GM12878 (cell line): Measurements from ENCODE around the gene CLNS1A. TPM values are rescaled to one million over a fixed set of nuclear protein-coding genes. Genes with fewer than 3 reads are reported as not detected.

Experiments
- ATAC-seq: fragments of 200-7000 bp; cut with Tn5 transposase; 3 replicates; pipeline ENCODE4 v1.9.1; 2020; ENCODE audit warnings: mild to moderate bottlenecking, moderate library complexity
- BruUV-seq: library from RNA; stranded (reverse); fragments of 400-500 nt; replicated peaks from 2 replicates; lab custom pipeline; 2021; lab: Mats Ljungman, UMichigan
- CTCF ChIA-PET: fragments of 300-600 bp; sonication (Branson Sonifier 250); formaldehyde crosslinking; extraction: SDS; loops from one replicate; lab custom pipeline; 2021; ENCODE audit warnings: inconsistent platforms; lab: Yijun Ruan, JAX
- POLR2A ChIA-PET: fragments of 350-600 bp; formaldehyde crosslinking; extraction: SDS; loops from one replicate; lab custom pipeline; 2021; ENCODE audit warnings: inconsistent platforms; lab: Charles Lee
- RAD21 ChIA-PET: fragments of 300-600 bp; sonication (Branson Sonifier 250); formaldehyde crosslinking; loops from one replicate; lab custom pipeline; 2023; ENCODE audit warnings: antibody characterized with exemption; ENCODE audit not compliant: unreplicated experiment; lab: Charles Lee
- SMC1A ChIA-PET: fragments of 300-600 bp; sonication (Branson Sonifier 250); formaldehyde crosslinking; loops from one replicate; lab custom pipeline; 2023; ENCODE audit not compliant: unreplicated experiment, uncharacterized antibody; lab: Charles Lee
- DNase-seq: peaks from one replicate; pipeline ENCODE4 v3.0.0-alpha.2; 2011; ENCODE audit warnings: low read depth, low spot score
- FAIRE-seq: peaks from 3 replicates; lab custom pipeline; 2011; peaks lifted over from hg19 to GRCh38; lab: Jason Lieb, UNC
- H2AFZ ChIP-seq: 2 replicates; pipeline ENCODE4 v1.6.0; 2011; ENCODE audit warnings: low read depth, low read length, control low read depth; ENCODE audit not compliant: control insufficient read depth
- H3K27ac ChIP-seq: 2 replicates; pipeline ENCODE4 v1.5.1; 2011; ENCODE audit warnings: control low read depth; ENCODE audit not compliant: control insufficient read depth, insufficient read depth
- H3K27me3 ChIP-seq, 2 experiments: replicated peaks in 1 of 2; 2 replicates each; pipeline versions ENCODE4 v1.6.0 to v1.6.1; 2011; ENCODE audit warnings: low read length in 1 of 2; ENCODE audit not compliant: control insufficient read depth in 2 of 2, insufficient read depth in 2 of 2
- H3K36me3 ChIP-seq, 2 experiments: 2 replicates each; pipeline ENCODE4 v1.5.1; 2011; ENCODE audit warnings: low read length in 1 of 2; ENCODE audit not compliant: control insufficient read depth in 2 of 2, insufficient read depth in 2 of 2
- H3K4me1 ChIP-seq: 2 replicates; pipeline ENCODE4 v1.6.1; 2011; ENCODE audit warnings: mild to moderate bottlenecking, low read length, moderate library complexity, mixed read lengths; ENCODE audit not compliant: control insufficient read depth, insufficient read depth
- H3K4me2 ChIP-seq: 2 replicates; pipeline ENCODE4 v1.6.0; 2011; ENCODE audit warnings: control low read depth; ENCODE audit not compliant: control insufficient read depth, insufficient read depth
- H3K4me3 ChIP-seq: fragments of 200-600 bp; sonication (generic); 2 replicates; pipeline ENCODE4 v1.5.1; 2016
- H3K79me2 ChIP-seq: 2 replicates; pipeline ENCODE4 v1.6.0; 2011; ENCODE audit warnings: low read length; ENCODE audit not compliant: control insufficient read depth, insufficient read depth
- H3K9ac ChIP-seq: 2 replicates; pipeline ENCODE4 v1.8.0; 2011; ENCODE audit warnings: low read length, control low read depth, mixed read lengths; ENCODE audit not compliant: control insufficient read depth, insufficient read depth
- H3K9me3 ChIP-seq: replicated peaks from 3 replicates; pipeline ENCODE4 v1.5.1; 2011; ENCODE audit warnings: mild to moderate bottlenecking, low read length; ENCODE audit not compliant: control insufficient read depth, insufficient read depth
- H4K20me1 ChIP-seq: 2 replicates; pipeline ENCODE4 v1.6.0; 2011; ENCODE audit not compliant: control insufficient read depth, insufficient read depth
- CHD2 ChIP-seq: IDR thresholded peaks from 2 replicates; pipeline ENCODE4 v1.6.1; 2011; ENCODE audit warnings: low read depth, low read length, improper control_type of control experiment, borderline replicate concordance
- KLF5 ChIP-seq: fragments of 450-650 bp; IDR thresholded peaks from 2 replicates; pipeline ENCODE4 v1.6.1; 2014; ENCODE audit warnings: mild to moderate bottlenecking; ENCODE audit not compliant: partially characterized antibody
- LARP7 ChIP-seq: fragments of 450-650 bp; IDR thresholded peaks from 2 replicates; pipeline ENCODE4 v1.6.1; 2017; ENCODE audit warnings: mild to moderate bottlenecking
- MTA2 ChIP-seq: fragments of 450-650 bp; IDR thresholded peaks from 2 replicates; pipeline ENCODE4 v1.6.1; 2016; ENCODE audit warnings: low read depth, mild to moderate bottlenecking, moderate library complexity
- NFIC ChIP-seq: IDR thresholded peaks from 2 replicates; pipeline ENCODE4 v1.6.1; 2012; ENCODE audit warnings: low read depth, mild to moderate bottlenecking, inconsistent platforms, low read length, moderate library complexity
- SREBF1 ChIP-seq: IDR thresholded peaks from 2 replicates; pipeline ENCODE4 v1.6.1; 2012; ENCODE audit warnings: mild to moderate bottlenecking, low read length
- WGBS: methylation state at CpG from one replicate; pipeline ENCODE4 v1.1.6; 2016; ENCODE audit warnings: low lambda C conversion rate; ENCODE audit not compliant: insufficient replicate concordance, insufficient coverage; ENCODE audit errors: missing lambda C conversion rate; 5-methylcytosine and 5-hydroxymethylcytosine counted together
- in situ Hi-C: fragments of 300-500 bp; cut with MboI; formaldehyde crosslinking; loops from 9 replicates; pipeline ENCODE4 v1.14.3; 2018; ENCODE audit warnings: mixed read lengths
- intact Hi-C: fragments of 100-400 bp; cut with micrococcal nuclease; formaldehyde crosslinking; loops from one replicate; pipeline ENCODE4 v1.14.2; 2022; ENCODE audit not compliant: unreplicated experiment
- polyA plus RNA-seq, 11 experiments: library from polyadenylated mRNA; depleted of rRNA in 4 of 11; unstranded in 6 of 11; stranded (reverse) in 5 of 11; fragments of >200 nt; fragmentation: Nextera tagmentation in 4 of 11; fragmentation: Illumina TruSeq in 1 of 11; extraction: Ambion mirVana in 4 of 11; extraction: Trizol in 1 of 11; gene quantifications; 1 replicate in 1 of 11; 2 replicates in 10 of 11; pipeline versions ENCODE4 v1.2.1 to v1.2.3, GENCODE V29; 2011 to 2016; ENCODE audit warnings: inconsistent platforms in 2 of 11, missing spikeins in 2 of 11, low read depth in 1 of 11
- total RNA-seq, 4 experiments: library from RNA; depleted of rRNA in 3 of 4; stranded (reverse); fragments of >200 nt in 3 of 4; fragmentation: Illumina TruSeq in 1 of 4; extraction: Trizol in 1 of 4; gene quantifications; 2 replicates each; pipeline versions ENCODE4 v1.2.1 to v1.2.3, GENCODE V29; 2013 to 2021
- TF ChIP-seq, protein P1 (sequence below): IDR thresholded peaks from 2 replicates; pipeline ENCODE4 v1.6.1; 2012; ENCODE audit warnings: low read depth, low read length, improper control_type of control experiment

Gene CLNS1A
- total and polyA plus RNA-seq, 10 of the 15 experiments (the other 5 are each of a cell fraction or from before 2014, with no cell fraction given), result 74.1 to 247 (median 167) TPM

DNA sequence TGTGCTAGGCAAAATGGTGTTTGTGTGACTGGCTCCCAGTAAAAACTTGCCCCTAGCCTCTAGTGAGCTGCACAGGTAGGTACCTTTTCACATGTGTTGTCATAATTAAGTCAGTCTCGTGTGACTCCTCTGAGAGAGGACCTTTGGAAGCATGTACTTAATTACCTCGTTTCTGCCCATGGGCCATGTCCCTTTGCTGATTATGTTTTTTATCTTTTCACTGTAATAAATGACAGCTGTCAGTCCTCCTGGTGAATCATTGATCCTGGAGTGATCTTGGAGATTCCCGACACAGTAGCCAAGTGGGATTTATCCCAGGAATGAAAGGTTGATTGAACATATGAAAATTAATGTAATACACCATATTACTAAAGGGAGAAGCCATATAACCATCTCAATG, 12.5 kb upstream of the CLNS1A start:
- Histone ChIP-seq H3K9me3 (no peaks in the 10 kb centered on the region), H3K4me2 (no peak overlapping the region), H3K27ac (no peak overlapping the region), H3K4me3 (no peak overlapping the region), H4K20me1 (no peaks in the 10 kb centered on the region), H3K27me3 (no peaks in the 10 kb centered on the region), H3K4me1 (no peaks in the 10 kb centered on the region), H3K36me3 (no peaks in the 10 kb centered on the region), H3K79me2 (no peaks in the 10 kb centered on the region), H2AFZ (no peak overlapping the region), H3K9ac (no peak overlapping the region)
- ChIA-PET SMC1A (no interaction called here), CTCF (interaction anchor here (1.0 kb wide), 1 partner anchor 14 kb away, joined by 3 read pairs; no protein-coding TSS in a partner anchor), RAD21 (no interaction called here), POLR2A (no interaction called here)
- intact Hi-C loops (no loop called here), in situ Hi-C loops (no loop called here)
- ATAC-seq, result no peak
- FAIRE-seq, result no peak
- BruUV-seq, result no TSS peak
- TF ChIP-seq LARP7, result no peak
- TF ChIP-seq, protein P1, sequence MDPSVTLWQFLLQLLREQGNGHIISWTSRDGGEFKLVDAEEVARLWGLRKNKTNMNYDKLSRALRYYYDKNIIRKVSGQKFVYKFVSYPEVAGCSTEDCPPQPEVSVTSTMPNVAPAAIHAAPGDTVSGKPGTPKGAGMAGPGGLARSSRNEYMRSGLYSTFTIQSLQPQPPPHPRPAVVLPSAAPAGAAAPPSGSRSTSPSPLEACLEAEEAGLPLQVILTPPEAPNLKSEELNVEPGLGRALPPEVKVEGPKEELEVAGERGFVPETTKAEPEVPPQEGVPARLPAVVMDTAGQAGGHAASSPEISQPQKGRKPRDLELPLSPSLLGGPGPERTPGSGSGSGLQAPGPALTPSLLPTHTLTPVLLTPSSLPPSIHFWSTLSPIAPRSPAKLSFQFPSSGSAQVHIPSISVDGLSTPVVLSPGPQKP, result no peak
- no peak for TF ChIP-seq SREBF1
- no peak for TF ChIP-seq NFIC
- no peak for TF ChIP-seq MTA2
- no peak for TF ChIP-seq CHD2
- TF ChIP-seq KLF5, result no peak
- DNase-seq, result no peak
- 17% methylated on average over 3 of the region's 3 CpGs for WGBS
